GM23338 (cell line): ENCODE results near the gene CLEC2B.

Experiments used
- CREB1 ChIP-seq: fragments of 250-450 bp; sonication (Bioruptor Pico); IDR thresholded peaks from 2 replicates; pipeline ENCODE4 v1.5.0; 2020; ENCODE audit warnings: low read depth, mild to moderate bottlenecking, moderate library complexity
- EZH2 ChIP-seq: fragments of 200-600 bp; sonication (generic); IDR thresholded peaks from one replicate; pipeline ENCODE4 v1.8.0; 2017; ENCODE audit warnings: antibody characterized with exemption, mild to moderate bottlenecking, low read depth; ENCODE audit not compliant: unreplicated experiment
- EZH2phosphoT487 ChIP-seq: fragments of 200-600 bp; sonication (generic); IDR thresholded peaks from one replicate; pipeline ENCODE4 v1.8.1; 2018; ENCODE audit warnings: antibody characterized with exemption; ENCODE audit not compliant: unreplicated experiment
- JUNB ChIP-seq: IDR thresholded peaks from one replicate; pipeline ENCODE4 v1.6.1; 2016; ENCODE audit warnings: antibody characterized with exemption; ENCODE audit not compliant: unreplicated experiment
- POLR2AphosphoS5 ChIP-seq: IDR thresholded peaks from 2 replicates; pipeline ENCODE4 v1.6.1; 2016; ENCODE audit warnings: antibody characterized with exemption, low read depth
- STAT1 ChIP-seq: IDR thresholded peaks from one replicate; pipeline ENCODE4 v1.6.1; 2016; ENCODE audit warnings: antibody characterized with exemption; ENCODE audit not compliant: unreplicated experiment
- ZNF331 ChIP-seq: fragments of 250-450 bp; sonication (Bioruptor Pico); IDR thresholded peaks from 2 replicates; pipeline ENCODE4 v1.5.0; 2020; ENCODE audit warnings: low read depth, mild to moderate bottlenecking, moderate library complexity
- TF ChIP-seq, protein P1 (sequence below), 2 experiments: fragments of 200-600 bp in 1 of 2; sonication (generic) in 1 of 2; conservative IDR thresholded peaks; 2 replicates each; pipeline versions ENCODE4 v1.5.1 to v1.6.1; 2016 to 2017; ENCODE audit warnings: antibody characterized with exemption in 2 of 2, low read depth in 2 of 2, mild to moderate bottlenecking in 2 of 2, moderate library complexity in 1 of 2
- TF ChIP-seq, protein P2 (sequence below): IDR thresholded peaks from 2 replicates; pipeline ENCODE4 v1.6.1; 2016; ENCODE audit warnings: antibody characterized with exemption
- TF ChIP-seq, protein P3 (sequence below): IDR thresholded peaks from one replicate; pipeline ENCODE4 v1.6.1; 2018; ENCODE audit warnings: antibody characterized with exemption; ENCODE audit not compliant: unreplicated experiment
- TF ChIP-seq, protein P4 (sequence below): fragments of 250-450 bp; sonication (Bioruptor Pico); IDR thresholded peaks from 2 replicates; pipeline ENCODE4 v1.5.0; 2020; ENCODE audit warnings: mild to moderate bottlenecking, moderate library complexity

DNA sequence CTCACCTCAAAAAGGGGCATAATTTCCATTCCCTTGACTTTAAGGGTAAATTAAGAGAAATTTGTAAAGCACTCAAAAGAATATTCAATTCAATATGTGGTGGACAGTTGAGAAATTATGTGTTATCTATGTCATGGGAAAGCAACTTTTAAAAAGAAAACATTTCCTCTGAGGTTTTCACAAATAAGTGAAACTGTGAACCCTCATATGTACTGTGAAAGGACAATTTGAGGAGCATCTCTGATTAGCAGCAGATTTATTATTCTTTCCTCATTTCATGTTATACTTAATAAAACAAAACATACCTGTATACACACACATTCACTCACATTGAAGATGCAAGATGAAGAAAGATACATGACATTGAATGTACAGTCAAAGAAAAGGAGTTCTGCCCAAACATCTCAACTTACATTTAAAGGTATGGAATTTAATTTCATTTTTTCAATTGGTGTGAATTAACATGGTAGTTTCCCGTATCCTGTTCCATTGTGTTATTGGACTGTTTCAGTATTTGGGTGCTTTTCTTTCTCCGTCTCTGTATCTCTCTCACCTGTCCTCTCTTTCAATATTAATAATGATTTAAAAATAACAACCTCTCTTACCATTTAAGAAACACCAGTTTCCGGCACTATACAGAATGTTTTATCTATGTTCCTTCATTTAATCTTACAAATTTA, 41.8 kb downstream of the CLEC2B start, which contains the start of gene KLRF1:
- TF ChIP-seq, protein P1, sequence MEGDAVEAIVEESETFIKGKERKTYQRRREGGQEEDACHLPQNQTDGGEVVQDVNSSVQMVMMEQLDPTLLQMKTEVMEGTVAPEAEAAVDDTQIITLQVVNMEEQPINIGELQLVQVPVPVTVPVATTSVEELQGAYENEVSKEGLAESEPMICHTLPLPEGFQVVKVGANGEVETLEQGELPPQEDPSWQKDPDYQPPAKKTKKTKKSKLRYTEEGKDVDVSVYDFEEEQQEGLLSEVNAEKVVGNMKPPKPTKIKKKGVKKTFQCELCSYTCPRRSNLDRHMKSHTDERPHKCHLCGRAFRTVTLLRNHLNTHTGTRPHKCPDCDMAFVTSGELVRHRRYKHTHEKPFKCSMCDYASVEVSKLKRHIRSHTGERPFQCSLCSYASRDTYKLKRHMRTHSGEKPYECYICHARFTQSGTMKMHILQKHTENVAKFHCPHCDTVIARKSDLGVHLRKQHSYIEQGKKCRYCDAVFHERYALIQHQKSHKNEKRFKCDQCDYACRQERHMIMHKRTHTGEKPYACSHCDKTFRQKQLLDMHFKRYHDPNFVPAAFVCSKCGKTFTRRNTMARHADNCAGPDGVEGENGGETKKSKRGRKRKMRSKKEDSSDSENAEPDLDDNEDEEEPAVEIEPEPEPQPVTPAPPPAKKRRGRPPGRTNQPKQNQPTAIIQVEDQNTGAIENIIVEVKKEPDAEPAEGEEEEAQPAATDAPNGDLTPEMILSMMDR (conservative IDR thresholded peaks at IDR 0.05; ENCODE audit: low read depth in 2 of 2) = no peak
- TF ChIP-seq POLR2AphosphoS5 = no peak
- TF ChIP-seq, protein P2, sequence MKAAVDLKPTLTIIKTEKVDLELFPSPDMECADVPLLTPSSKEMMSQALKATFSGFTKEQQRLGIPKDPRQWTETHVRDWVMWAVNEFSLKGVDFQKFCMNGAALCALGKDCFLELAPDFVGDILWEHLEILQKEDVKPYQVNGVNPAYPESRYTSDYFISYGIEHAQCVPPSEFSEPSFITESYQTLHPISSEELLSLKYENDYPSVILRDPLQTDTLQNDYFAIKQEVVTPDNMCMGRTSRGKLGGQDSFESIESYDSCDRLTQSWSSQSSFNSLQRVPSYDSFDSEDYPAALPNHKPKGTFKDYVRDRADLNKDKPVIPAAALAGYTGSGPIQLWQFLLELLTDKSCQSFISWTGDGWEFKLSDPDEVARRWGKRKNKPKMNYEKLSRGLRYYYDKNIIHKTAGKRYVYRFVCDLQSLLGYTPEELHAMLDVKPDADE = no peak
- TF ChIP-seq EZH2 = no peak
- TF ChIP-seq, protein P3, sequence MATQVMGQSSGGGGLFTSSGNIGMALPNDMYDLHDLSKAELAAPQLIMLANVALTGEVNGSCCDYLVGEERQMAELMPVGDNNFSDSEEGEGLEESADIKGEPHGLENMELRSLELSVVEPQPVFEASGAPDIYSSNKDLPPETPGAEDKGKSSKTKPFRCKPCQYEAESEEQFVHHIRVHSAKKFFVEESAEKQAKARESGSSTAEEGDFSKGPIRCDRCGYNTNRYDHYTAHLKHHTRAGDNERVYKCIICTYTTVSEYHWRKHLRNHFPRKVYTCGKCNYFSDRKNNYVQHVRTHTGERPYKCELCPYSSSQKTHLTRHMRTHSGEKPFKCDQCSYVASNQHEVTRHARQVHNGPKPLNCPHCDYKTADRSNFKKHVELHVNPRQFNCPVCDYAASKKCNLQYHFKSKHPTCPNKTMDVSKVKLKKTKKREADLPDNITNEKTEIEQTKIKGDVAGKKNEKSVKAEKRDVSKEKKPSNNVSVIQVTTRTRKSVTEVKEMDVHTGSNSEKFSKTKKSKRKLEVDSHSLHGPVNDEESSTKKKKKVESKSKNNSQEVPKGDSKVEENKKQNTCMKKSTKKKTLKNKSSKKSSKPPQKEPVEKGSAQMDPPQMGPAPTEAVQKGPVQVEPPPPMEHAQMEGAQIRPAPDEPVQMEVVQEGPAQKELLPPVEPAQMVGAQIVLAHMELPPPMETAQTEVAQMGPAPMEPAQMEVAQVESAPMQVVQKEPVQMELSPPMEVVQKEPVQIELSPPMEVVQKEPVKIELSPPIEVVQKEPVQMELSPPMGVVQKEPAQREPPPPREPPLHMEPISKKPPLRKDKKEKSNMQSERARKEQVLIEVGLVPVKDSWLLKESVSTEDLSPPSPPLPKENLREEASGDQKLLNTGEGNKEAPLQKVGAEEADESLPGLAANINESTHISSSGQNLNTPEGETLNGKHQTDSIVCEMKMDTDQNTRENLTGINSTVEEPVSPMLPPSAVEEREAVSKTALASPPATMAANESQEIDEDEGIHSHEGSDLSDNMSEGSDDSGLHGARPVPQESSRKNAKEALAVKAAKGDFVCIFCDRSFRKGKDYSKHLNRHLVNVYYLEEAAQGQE = no peak
- no peak for TF ChIP-seq JUNB
- no peak for TF ChIP-seq STAT1
- no peak for TF ChIP-seq CREB1 (CRISPR knock-in tag)
- no peak for TF ChIP-seq EZH2phosphoT487
- no peak for TF ChIP-seq ZNF331 (CRISPR knock-in tag)
- TF ChIP-seq, protein P4, sequence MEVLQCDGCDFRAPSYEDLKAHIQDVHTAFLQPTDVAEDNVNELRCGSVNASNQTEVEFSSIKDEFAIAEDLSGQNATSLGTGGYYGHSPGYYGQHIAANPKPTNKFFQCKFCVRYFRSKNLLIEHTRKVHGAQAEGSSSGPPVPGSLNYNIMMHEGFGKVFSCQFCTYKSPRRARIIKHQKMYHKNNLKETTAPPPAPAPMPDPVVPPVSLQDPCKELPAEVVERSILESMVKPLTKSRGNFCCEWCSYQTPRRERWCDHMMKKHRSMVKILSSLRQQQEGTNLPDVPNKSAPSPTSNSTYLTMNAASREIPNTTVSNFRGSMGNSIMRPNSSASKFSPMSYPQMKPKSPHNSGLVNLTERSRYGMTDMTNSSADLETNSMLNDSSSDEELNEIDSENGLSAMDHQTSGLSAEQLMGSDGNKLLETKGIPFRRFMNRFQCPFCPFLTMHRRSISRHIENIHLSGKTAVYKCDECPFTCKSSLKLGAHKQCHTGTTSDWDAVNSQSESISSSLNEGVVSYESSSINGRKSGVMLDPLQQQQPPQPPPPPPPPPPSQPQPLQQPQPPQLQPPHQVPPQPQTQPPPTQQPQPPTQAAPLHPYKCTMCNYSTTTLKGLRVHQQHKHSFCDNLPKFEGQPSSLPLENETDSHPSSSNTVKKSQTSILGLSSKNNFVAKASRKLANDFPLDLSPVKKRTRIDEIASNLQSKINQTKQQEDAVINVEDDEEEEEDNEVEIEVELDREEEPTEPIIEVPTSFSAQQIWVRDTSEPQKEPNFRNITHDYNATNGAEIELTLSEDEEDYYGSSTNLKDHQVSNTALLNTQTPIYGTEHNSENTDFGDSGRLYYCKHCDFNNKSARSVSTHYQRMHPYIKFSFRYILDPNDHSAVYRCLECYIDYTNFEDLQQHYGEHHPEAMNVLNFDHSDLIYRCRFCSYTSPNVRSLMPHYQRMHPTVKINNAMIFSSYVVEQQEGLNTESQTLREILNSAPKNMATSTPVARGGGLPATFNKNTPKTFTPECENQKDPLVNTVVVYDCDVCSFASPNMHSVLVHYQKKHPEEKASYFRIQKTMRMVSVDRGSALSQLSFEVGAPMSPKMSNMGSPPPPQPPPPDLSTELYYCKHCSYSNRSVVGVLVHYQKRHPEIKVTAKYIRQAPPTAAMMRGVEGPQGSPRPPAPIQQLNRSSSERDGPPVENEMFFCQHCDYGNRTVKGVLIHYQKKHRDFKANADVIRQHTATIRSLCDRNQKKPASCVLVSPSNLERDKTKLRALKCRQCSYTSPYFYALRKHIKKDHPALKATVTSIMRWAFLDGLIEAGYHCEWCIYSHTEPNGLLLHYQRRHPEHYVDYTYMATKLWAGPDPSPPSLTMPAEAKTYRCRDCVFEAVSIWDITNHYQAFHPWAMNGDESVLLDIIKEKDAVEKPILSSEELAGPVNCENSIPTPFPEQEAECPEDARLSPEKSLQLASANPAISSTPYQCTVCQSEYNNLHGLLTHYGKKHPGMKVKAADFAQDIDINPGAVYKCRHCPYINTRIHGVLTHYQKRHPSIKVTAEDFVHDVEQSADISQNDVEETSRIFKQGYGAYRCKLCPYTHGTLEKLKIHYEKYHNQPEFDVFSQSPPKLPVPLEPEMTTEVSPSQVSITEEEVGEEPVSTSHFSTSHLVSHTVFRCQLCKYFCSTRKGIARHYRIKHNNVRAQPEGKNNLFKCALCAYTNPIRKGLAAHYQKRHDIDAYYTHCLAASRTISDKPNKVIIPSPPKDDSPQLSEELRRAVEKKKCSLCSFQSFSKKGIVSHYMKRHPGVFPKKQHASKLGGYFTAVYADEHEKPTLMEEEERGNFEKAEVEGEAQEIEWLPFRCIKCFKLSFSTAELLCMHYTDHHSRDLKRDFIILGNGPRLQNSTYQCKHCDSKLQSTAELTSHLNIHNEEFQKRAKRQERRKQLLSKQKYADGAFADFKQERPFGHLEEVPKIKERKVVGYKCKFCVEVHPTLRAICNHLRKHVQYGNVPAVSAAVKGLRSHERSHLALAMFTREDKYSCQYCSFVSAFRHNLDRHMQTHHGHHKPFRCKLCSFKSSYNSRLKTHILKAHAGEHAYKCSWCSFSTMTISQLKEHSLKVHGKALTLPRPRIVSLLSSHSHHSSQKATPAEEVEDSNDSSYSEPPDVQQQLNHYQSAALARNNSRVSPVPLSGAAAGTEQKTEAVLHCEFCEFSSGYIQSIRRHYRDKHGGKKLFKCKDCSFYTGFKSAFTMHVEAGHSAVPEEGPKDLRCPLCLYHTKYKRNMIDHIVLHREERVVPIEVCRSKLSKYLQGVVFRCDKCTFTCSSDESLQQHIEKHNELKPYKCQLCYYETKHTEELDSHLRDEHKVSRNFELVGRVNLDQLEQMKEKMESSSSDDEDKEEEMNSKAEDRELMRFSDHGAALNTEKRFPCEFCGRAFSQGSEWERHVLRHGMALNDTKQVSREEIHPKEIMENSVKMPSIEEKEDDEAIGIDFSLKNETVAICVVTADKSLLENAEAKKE = no peak
